Lower leg skin (tissue), 4 donors: ENCODE results near the gene NAV3. TPM values are rescaled to one million over a fixed set of nuclear protein-coding genes. Genes with fewer than 3 reads are reported as not detected.

Experiments
- DNase-seq, 2 donors: peaks; one replicate each; pipeline ENCODE4 v3.0.0-alpha.2; 2019; ENCODE audit warnings: low spot score in 2 of 2
- H3K4me3 ChIP-seq: fragments of 200-600 bp; sonication (generic); 2 replicates; pipeline ENCODE4 v1.5.1; 2017; ENCODE audit warnings: mild to moderate bottlenecking, low read depth; ENCODE audit not compliant: poor library complexity, severe bottlenecking
- POLR2A ChIP-seq, 2 donors: fragments of 450-650 bp; IDR thresholded peaks; one replicate each; pipeline ENCODE4 v1.6.1; 2016 to 2017; ENCODE audit warnings: antibody characterized with exemption in 2 of 2, mild to moderate bottlenecking in 1 of 2, moderate library complexity in 1 of 2
- WGBS, 2 donors: methylation state at CpG; one replicate each; pipeline ENCODE4 v1.1.5; 2018; 5-methylcytosine and 5-hydroxymethylcytosine counted together
- intact Hi-C: fragments of 100-400 bp; cut with DNase I; formaldehyde crosslinking; loops from one replicate; pipeline ENCODE4 v1.15.0; 2023; ENCODE audit warnings: low total_unique reads
- total RNA-seq, 4 donors: library from RNA; depleted of rRNA; stranded (reverse); fragments of >200 nt; gene quantifications; one replicate each; pipeline ENCODE4 v1.1.0, GENCODE V29; 2016
- TF ChIP-seq, protein P1 (sequence below), 3 donors: fragments of 450-650 bp; IDR thresholded peaks; one replicate each; pipeline ENCODE4 v1.5.1; 2016; ENCODE audit warnings: antibody characterized with exemption in 3 of 3, mild to moderate bottlenecking in 3 of 3, moderate library complexity in 2 of 3

Gene NAV3
- total RNA-seq, 4 donors from 2014 or later, result 8.0 to 22.5 (median 12.7) TPM

DNA sequence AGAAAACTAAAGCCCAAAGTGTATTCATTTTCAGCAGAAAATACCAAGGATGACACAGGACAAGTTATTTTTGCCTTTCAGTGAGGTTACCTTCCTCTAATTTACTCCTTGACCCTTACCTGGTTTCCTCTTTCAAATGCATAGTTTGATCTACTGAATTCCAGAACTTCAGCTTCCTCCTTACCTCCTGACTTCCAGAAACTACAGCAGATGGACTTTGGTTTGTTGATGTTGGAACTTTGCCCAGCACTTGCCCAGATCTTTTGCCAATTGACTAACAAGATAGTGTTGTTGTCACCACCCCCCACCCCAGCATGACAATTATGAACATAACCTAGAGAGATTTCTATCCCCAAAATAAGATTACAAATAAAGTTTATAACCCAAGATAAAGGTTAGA is 63.2 kb downstream of the NAV3 start:
- DNase-seq, result no peak
- intact Hi-C loops, result no loop called here
- no peak overlapping the region for H3K4me3 ChIP-seq
- no peak for TF ChIP-seq POLR2A (IDR thresholded peaks at IDR 0.05)
- TF ChIP-seq, protein P1, sequence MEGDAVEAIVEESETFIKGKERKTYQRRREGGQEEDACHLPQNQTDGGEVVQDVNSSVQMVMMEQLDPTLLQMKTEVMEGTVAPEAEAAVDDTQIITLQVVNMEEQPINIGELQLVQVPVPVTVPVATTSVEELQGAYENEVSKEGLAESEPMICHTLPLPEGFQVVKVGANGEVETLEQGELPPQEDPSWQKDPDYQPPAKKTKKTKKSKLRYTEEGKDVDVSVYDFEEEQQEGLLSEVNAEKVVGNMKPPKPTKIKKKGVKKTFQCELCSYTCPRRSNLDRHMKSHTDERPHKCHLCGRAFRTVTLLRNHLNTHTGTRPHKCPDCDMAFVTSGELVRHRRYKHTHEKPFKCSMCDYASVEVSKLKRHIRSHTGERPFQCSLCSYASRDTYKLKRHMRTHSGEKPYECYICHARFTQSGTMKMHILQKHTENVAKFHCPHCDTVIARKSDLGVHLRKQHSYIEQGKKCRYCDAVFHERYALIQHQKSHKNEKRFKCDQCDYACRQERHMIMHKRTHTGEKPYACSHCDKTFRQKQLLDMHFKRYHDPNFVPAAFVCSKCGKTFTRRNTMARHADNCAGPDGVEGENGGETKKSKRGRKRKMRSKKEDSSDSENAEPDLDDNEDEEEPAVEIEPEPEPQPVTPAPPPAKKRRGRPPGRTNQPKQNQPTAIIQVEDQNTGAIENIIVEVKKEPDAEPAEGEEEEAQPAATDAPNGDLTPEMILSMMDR (IDR thresholded peaks at IDR 0.05), result no peak

DNA sequence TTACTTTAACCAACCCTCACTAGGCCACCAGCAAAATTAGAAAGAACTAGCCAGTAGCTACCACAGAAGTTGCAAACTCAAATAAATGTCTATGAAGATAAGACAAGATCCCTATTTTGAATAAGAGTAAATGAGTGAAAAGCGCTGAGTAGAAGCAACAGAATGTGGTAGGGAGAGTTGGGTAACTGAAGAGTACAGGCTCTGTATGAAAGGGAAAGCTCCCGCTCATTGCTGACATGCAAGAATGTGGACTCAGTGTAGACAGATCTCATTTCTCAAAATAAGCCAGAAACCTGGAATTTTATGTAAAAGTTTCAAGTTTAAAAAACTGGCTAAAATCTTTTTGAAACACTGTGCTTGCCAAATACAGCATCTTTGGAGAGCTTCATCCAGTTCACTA is 63.9 kb downstream of the NAV3 start:
- intact Hi-C loops, result no loop called here
- DNase-seq, result no peak
- no peak overlapping the region for H3K4me3 ChIP-seq
- TF ChIP-seq POLR2A (IDR thresholded peaks at IDR 0.05), result no peak
- TF ChIP-seq, protein P1 (IDR thresholded peaks at IDR 0.05), result no peak
- 87 to 98% methylated on average over 2 of the region's 2 CpGs for WGBS, 2 donors

DNA sequence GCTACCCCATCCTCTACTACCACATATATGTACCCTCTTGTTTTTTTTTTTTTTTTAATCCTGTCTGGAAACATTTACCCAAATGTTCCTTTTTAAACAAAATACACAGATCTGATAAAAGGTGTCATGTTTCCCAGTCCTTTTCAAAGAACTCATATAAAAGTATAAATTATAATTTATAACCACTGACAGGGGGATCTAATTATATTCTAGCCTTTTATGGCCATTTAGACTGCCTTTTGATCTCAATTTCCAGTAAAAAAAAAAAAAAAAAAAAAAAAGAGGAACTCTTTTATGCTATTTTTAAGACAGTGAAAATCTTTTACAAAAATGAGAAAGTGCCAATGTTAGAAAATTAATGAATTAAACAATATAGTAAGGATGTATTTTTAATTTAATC is 65.0 kb downstream of the NAV3 start:
- DNase-seq, result no peak
- no peak overlapping the region for H3K4me3 ChIP-seq
- intact Hi-C loops, result no loop called here
- TF ChIP-seq, protein P1 (IDR thresholded peaks at IDR 0.05), result no peak
- no peak for TF ChIP-seq POLR2A (IDR thresholded peaks at IDR 0.05)

DNA sequence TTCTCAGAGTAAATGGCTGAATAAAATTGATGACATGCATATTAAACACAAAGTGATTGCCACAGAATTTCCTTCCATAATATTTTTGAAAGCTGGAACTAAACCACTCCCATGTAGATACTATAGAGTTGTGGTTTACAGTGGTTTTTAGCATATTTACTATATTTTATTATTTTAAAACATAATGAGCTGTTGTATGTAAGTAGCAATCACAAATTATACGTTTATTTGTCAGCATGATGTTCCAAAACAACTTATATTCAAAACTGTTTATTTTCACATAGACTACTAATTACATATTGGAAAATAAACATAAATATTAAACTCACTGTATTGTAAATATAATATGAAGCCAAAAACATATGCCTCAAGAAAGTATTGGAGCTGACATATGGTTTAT is 77.2 kb downstream of the NAV3 start:
- WGBS, 2 donors, result 84 to 91% methylated on average over 1 of the region's 1 CpG
- H3K4me3 ChIP-seq, result no peak overlapping the region
- no peak for TF ChIP-seq POLR2A (IDR thresholded peaks at IDR 0.05)
- TF ChIP-seq, protein P1 (IDR thresholded peaks at IDR 0.05), result no peak
- DNase-seq, result no peak
- intact Hi-C loops, result no loop called here

DNA sequence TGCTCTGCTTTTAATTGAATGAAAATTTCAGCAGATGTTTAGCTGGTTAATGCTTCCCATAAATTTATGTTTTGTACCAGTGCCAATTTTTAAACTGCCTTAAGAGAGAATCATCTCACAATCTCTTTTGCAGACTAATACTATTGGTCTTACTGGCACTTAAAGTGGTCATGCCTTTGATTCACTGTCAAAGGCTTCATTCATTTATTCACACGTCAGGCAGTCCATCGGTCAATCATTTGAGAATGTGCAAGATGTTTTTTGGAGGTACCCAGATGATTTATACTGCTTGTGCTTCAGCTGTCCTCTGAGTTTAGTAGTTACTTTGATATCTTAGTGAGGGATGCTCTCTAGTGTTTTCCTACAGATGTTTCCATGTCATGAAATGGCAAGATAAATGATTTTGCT is 83.4 kb downstream of the NAV3 start:
- 26 to 36% methylated on average over 2 of the region's 2 CpGs for WGBS, 2 donors
- intact Hi-C loops, result no loop called here
- DNase-seq, result no peak
- no peak overlapping the region for H3K4me3 ChIP-seq
- TF ChIP-seq, protein P1 (IDR thresholded peaks at IDR 0.05), result no peak
- no peak for TF ChIP-seq POLR2A (IDR thresholded peaks at IDR 0.05)

DNA sequence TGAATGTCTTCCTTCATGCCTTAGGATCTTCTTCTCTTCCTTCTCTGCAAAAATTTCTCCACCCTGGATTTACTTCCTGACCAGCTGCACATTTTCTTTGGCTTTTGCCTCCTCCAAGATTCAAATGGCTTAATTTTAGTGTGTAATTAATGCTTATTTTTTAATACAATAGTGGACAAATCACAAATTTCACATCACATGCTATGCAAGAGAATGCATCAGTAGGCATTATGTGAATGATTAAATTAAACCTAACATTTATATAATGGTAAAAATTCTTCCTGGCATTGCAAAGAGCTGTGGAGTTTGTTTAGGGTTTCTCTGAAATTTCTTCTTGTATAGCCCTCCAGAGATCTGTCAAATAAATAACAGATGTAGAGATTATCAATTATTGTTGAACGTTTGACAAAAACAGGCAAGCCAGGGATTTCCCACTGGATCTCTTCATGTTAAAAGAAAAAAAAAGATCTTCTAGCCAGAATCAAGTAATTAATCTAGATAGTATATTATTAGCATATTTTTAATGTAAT is 84.4 kb downstream of the NAV3 start:
- 12 to 16% methylated on average over 1 of the region's 1 CpG for WGBS, 2 donors

More for the DNA sequence above, 84.4 kb downstream of the NAV3 start:
- DNase-seq, result no peak
- no peak for TF ChIP-seq POLR2A (IDR thresholded peaks at IDR 0.05)
- TF ChIP-seq, protein P1 (IDR thresholded peaks at IDR 0.05), result no peak
- intact Hi-C loops, result no loop called here
- no peak overlapping the region for H3K4me3 ChIP-seq
